GM18867 (cell line): Measurements from ENCODE around the gene PARP4.
"Not testable (repeated sequence)": the region's sequence is repeated elsewhere in the genome, so short reads cannot be mapped to it uniquely, and the experiment has no call there.

Source experiments
- ATAC-seq: cut with Tn5 transposase; IDR thresholded peaks from one replicate; pipeline ENCODE4 v1.9.1; 2021; ENCODE audit warnings: mild to moderate bottlenecking, moderate library complexity; ENCODE audit not compliant: unreplicated experiment

Gene PARP4

GRCh38 chr13:24454056-24454455, 58.5 kb downstream of the PARP4 start:
- no peak for ATAC-seq

- ATAC-seq = no peak
These were observed 60.5 kb downstream of the PARP4 start for GRCh38 chr13:24452044-24452443.

GRCh38 chr13:24450530-24450929, 62.0 kb downstream of the PARP4 start:
- ATAC-seq = no peak

GRCh38 chr13:24444851-24445250, 67.7 kb downstream of the PARP4 start:
- not testable (repeated sequence) for ATAC-seq

- no peak for ATAC-seq
These were observed 69.2 kb downstream of the PARP4 start for GRCh38 chr13:24443366-24443765.

- ATAC-seq = not testable (repeated sequence)
These were observed 86.5 kb downstream of the PARP4 start for GRCh38 chr13:24426045-24426444.

GRCh38 chr13:24419668-24420067, 92.9 kb downstream of the PARP4 start:
- not testable (repeated sequence) for ATAC-seq

- no peak for ATAC-seq
These were observed 104.7 kb downstream of the PARP4 start for GRCh38 chr13:24407844-24408243.

GRCh38 chr13:24406524-24406923, 106.1 kb downstream of the PARP4 start:
- no peak for ATAC-seq

GRCh38 chr13:24396821-24397220, 115.8 kb downstream of the PARP4 start:
- ATAC-seq = no peak

- no peak for ATAC-seq
These were observed 119.6 kb downstream of the PARP4 start for GRCh38 chr13:24392972-24393371.

- ATAC-seq = not testable (repeated sequence)
These were observed 120.6 kb downstream of the PARP4 start for GRCh38 chr13:24391771-24392683.

- not testable (repeated sequence) for ATAC-seq
These were observed 121.8 kb downstream of the PARP4 start for GRCh38 chr13:24390795-24391194.

- no peak for ATAC-seq
These were observed 123.1 kb downstream of the PARP4 start for GRCh38 chr13:24389506-24389905.

GRCh38 chr13:24388743-24389142, 123.8 kb downstream of the PARP4 start:
- ATAC-seq = not testable (repeated sequence)

- ATAC-seq = no peak
These were observed 125.5 kb downstream of the PARP4 start for GRCh38 chr13:24386816-24387708.

GRCh38 chr13:24385902-24386301, 126.7 kb downstream of the PARP4 start:
- no peak for ATAC-seq

GRCh38 chr13:24384946-24385345, 127.6 kb downstream of the PARP4 start:
- ATAC-seq = not testable (repeated sequence)

GRCh38 chr13:24384091-24384490, 128.5 kb downstream of the PARP4 start:
- ATAC-seq = not testable (repeated sequence)

GRCh38 chr13:24381541-24382265, 130.9 kb downstream of the PARP4 start:
- ATAC-seq = no peak

GRCh38 chr13:24380881-24381280, 131.7 kb downstream of the PARP4 start:
- ATAC-seq = not testable (repeated sequence)
